CD1c-positive myeloid dendritic cell (primary cell): Measurements from ENCODE around the gene DNAJC11.
"Not testable (repeated sequence)": the region's sequence is repeated elsewhere in the genome, so short reads cannot be mapped to it uniquely, and the experiment has no call there.

ENCODE experiments used
- DNase-seq: peaks from one replicate; pipeline ENCODE4 v3.0.0-alpha.2; 2016; ENCODE audit errors: extremely low spot score

The DNAJC11 gene

DNA sequence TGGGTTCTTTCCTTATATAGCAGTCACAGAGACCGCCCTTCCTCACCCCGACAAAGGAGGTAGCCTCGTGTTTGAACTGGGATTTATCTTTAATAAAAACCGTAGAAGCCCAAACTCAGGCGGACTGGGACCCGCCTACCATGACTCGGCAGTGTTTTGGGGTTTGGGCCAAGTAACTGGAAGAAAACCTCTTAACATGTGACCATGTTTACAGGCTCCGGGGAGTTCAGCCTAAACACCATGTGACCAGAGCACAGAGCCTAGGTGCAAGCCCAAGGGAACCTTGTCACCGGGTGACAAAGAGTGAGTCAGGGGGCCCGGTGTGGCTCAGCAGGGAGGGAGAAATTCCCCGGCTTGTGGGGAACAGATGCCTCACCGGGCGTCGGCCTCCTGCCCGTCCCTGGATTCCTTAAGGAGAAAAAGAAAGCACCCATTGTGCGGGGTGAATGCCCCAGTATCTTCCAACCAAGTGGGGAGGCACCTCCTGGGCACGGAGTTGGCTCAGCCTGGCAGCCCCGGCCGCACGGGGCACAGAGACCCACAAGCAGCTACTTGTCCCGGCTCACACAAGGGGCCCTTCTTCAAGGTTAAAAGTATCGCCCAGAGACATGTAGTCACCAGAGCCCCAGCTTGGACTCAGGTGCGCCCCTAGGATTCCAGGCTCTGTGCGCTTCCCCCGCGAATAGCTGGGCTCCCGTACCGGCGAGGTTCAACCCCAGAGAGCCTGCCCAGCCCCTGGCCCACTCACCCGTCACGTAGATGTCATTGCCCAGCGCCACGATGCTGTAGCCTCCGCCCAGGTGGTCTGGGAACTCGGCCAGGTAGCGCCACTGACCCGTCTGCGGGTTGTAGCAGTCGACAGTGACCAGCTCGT is 100.3 kb downstream of the DNAJC11 start:
- DNase-seq = peak; percentile 89

DNA sequence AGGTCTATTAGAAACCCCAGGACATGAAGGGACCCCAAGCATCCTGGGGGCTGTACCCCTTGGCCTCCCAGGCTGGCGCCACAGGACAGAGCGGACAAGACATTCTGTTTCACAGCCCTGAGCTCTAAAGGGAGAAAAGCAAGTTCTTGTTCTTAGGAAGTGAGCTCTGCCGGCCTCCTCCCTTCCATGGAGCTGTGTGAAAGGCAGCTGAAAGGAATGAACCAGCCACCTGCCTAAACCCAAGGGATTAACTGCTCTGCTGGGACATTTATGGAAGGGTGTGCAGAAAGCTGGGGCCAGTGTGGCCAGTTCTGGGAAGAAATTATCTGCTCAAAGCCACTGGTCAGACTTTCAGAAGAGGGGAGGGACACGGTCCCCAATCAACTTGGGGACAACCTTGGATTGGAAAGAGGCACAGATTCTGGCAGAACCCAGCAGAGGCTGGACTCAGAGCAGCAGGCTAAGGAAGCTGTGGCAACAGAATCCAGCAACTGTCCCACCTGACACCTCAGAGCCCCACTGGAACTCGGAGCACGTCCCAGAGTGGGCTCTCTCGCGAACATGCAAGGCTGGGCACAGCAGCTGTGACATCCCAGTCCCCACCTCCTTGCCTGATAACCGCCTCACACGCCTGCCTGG is 101.1 kb downstream of the DNAJC11 start:
- DNase-seq = peak; percentile 24

GRCh38 chr1:6599991-6600390 is 101.6 kb downstream of the DNAJC11 start:
- DNase-seq = not testable (repeated sequence)

GRCh38 chr1:6599141-6599975 is 102.3 kb downstream of the DNAJC11 start:
- peak; percentile 67 for DNase-seq

DNA sequence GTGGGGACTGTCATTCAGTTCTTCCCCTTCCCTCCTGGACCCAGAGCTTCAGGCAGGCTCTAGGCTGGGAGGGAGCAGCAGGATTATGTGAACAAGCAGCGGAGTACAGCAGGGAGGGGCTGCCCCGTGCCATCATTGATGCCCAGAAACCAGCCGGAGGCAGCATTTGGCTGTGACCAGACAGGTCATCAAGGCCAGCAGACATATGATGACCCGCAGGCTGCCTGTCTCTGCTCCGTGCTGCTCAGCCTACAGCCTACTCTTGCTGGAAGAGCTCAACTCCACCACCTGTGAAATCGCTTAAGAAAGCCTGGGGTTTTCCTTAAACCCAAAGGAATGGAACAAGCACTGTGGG is 103.9 kb downstream of the DNAJC11 start:
- DNase-seq = no peak

- DNase-seq = no peak
Measured at GRCh38 chr1:6596886-6597776, 104.5 kb downstream of the DNAJC11 start.

DNA sequence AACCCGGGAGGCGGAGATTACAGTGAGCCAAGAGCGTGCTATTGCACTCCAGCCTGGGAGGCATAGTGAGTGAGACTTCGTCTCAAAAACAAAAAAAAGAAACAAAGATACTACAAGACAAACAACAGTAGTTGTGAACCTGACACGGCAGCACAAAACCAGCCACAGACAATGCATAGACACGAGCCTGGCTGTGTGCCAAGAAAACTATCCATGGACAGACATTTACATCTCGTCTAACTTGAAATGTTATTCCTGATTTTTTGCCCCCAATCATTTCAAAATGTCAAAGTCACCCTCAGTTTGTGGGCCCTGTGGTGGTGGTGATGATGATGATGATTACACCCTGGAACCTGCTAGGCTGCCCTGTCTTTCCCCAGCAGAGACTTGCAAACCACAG is 105.3 kb downstream of the DNAJC11 start:
- no peak for DNase-seq

DNA sequence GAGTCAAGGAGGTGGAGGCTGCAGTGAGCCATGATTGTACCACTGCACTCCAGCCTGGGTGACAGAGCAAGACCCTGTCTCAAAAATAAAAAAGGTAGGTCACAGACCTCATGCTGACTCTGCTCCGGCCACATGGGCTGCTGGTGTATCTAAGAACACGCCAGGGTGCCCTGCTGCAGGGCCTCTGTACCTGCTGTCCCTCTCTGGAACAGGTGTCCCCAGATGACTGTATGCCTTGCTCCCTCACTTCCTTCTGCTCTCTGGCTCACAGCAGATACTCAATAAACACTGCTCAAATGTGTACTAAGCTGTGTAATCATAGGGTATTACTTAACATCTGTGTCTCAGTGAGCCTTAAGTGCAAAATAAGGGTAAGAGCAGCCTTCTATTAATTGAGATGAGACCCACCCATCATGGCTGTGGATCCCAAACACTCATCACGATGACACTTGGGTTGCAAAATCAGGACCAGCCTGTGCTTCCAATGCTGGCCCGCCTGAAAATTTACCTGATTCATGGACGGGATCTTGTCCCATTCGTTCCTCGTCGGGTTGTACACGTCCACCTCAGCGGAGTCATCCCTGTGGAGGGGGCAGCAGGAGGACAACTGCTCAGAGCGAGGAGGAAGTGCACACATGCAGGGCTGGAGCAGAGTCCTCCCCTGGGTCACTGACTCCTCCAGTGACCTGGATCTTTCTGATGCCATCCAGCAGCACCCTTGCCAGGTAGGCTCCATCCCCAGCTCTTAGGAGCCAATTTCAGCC is 106.5 kb downstream of the DNAJC11 start:
- no peak for DNase-seq

DNA sequence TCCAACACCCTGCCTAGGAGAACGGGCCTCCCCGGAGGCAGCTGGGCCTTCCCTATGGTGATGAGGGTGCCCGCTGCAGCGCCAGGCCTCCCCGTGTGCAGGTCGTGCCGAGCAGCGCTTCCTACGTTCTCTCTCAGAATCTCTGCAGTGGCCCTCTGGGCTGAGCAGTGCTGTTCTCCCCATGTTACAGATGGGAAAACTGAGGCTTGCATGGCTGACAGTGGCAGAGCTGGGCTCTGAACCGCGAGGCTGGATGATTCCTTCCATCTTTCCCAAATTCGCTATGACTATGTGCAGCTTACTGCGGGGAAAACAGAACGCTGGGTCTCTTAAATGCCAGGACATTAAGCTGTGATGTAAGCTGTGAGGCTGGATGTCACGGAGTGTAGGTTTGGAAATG is 107.8 kb downstream of the DNAJC11 start:
- DNase-seq = no peak

DNA sequence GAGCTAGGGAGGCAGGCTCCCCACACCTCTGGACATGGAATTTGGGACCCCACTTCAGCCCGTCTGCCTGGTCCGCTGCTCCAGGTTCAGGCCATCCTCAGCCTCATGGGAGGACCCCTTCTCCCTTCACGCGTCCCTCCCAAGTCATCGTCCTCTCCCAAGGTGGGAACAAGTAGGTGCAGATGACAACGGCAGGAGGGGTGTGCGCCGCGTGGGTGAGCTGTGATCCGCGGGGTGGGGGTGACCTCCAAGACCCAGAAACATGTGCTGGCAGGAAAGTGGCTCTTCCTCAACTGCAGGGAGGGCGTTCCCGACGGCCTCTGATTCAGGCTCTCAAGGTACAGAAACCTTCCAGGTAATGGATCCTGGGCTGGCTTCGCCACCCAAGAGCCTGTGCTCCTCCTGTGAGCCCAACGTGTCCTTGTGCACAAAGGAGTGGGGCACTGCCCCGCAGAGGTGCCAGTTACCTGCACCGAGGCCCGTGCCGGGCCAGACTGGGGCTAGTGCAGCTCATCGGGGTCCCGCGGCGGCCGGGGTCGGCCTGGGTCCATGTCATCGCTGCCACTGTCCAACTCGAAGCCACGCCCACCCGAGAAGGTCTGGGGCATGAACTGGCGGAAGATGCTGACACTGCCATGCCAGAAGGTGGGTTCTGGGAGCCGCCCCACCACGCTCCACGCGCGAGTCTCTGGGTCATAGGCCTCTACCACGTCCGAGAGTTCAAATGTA is 108.6 kb downstream of the DNAJC11 start:
- no peak for DNase-seq

DNA sequence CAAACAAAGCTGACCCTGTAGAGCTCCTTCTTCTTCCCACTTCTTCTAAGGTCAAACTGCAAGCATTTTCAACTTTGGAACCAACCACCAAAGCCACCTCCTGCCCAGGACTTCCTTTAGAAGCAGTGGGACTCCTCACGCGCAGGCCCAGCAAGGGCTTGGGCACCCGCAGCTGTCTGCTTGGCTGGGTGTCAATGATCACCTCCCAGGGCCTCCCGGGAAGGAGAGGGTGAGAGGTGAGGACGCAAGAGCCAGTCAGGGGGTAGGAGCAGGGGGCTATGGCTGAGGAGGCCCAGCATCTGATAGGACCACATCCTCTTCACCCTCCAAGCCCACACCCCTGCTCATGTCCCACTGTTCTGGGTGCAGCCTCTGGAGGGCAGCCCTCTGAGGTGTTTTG is 109.2 kb downstream of the DNAJC11 start:
- no peak for DNase-seq

DNA sequence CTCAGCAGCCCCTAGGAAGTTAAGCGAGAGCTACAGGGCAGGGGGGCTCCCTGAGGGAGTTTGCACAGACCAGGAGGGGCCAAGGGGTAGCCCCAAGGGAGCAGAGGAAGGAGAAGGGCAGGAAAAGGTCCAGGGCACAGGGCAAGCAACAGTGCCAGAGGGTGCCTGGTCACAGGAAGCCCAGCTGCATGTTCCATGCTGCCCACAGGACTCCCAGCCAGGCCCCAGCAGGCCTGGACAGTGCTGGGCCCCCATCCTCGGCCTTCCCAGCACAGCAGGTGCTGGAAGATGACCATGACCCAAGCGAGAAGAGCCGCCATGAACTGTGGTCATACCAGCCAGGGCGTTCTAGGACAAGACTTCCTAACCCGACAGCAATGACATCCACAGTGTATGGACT is 110.0 kb downstream of the DNAJC11 start:
- no peak for DNase-seq

DNA sequence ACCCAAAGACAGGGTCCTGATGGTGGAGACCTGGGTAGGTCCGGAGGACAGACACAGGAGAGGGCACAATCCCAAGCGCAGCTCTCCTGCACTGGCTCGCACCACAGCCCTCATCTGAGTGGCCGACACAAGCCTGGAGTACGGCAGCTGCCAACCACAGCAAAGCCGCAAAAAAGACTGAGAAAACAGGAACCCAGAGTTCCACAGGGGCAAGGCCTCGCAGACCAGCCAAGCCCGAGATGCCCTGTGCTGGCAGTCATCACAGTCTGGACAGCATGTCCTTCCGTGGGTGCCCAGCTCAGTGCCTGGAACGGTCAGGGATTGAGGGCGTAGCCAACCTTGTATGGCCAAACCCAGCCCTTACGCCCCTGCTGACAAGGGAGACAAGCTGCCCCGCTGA is 110.4 kb downstream of the DNAJC11 start:
- DNase-seq = peak; percentile 61

DNA sequence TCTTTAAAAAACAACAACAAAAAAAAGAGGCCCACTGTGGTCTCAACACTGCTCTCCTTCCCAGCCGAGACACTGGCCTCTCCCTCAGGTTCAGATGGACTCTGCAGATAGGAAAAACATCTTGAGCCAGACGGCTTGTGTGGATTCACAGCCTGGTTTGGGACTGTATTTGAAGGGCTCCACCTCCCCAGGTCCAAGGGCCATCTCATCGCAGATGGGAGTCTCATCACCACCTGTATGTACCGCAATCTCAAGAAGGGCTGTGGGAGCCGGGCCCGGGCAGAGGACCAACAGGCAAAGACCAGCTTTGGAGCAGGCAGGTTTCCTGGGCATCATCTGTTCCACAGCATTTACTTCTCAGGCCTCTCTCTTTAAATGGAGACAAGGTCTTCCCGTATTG is 111.6 kb downstream of the DNAJC11 start:
- DNase-seq = no peak

DNA sequence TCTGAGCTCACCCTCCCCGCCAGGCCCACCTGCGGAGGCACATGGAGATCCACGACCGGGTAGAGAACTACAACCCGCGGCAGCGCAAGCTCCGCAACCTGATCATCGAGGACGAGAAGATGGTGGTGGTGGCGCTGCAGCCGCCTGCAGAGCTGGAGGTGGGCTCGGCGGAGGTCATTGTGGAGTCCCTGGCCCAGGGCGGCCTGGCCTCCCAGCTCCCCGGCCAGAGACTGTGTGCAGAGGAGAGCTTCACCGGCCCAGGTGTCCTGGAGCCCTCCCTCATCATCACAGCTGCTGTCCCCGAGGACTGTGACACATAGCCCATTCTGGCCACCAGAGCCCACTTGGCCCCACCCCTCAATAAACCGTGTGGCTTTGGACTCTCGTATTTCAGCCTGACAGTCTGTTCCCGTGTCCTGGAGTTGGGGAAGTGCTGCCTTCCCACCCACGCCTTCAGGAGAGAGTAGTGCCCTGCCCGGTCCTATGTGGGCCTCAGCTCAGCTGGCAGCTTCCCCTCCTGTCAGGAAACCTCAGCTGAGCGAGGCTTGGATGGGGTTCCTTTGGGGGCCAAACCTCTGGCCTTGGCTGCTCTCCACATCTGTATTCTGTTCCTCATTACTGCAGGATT is 112.6 kb downstream of the DNAJC11 start:
- peak; percentile 90 for DNase-seq

- DNase-seq = no peak
Measured at GRCh38 chr1:6588128-6588892, 113.3 kb downstream of the DNAJC11 start.

DNA sequence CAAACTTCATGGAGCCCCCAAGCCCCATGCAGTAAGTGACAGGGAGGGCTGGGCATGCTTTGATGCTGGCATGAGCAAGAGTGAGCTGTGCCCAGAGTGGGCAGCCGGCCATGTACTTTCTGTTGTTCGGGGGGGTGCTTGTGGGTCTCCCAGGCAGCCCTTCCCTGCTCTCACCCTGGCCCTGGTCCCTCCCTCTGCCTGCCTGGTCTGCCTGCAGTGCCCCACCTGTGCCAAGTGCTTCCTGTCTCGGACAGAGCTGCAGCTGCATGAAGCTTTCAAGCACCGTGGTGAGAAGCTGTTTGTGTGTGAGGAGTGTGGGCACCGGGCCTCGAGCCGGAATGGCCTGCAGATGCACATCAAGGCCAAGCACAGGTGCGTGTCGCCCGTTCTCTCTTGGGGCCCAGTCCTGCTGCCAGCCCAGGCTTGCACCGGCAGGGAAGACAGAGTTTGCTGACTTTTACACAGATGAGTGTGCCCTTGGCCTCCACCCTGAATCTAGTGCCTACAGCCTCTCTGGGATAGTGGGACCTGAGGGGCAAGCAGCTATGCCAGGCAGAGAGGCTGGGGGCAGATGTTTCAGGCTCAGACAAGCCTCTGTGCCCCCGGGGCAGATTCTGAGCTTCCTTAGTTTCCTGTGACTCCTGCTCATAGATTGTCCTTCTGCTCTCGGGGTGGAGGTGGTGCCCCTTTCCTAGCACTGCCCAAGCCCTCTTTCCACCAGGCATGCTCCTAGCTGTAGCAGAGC is 114.2 kb downstream of the DNAJC11 start:
- DNase-seq = no peak

GRCh38 chr1:6586404-6586816 is 115.2 kb downstream of the DNAJC11 start:
- no peak for DNase-seq
